T47D (cell line): ENCODE measurements around the gene AKIRIN1.
"Not testable (repeated sequence)": the region's sequence is repeated elsewhere in the genome, so short reads cannot be mapped to it uniquely, and the experiment has no call there.

Experiments used
- DNase-seq, 2 experiments: peaks; one replicate each; pipeline versions ENCODE4 v3.0.0 to v3.0.0-alpha.2; 2011 to 2012; ENCODE audit warnings: low read depth in 1 of 2, low spot score in 1 of 2
- JUND ChIP-seq: IDR thresholded peaks from 2 replicates; pipeline ENCODE4 v1.6.1; 2012; ENCODE audit warnings: low read depth
- in situ Hi-C: cut with HindIII; loops from 2 replicates; pipeline ENCODE4 v1.10.0; 2016; ENCODE audit warnings: low sequenced_read_pairs, low pct_unique_long_range_greater_than_20kb

AKIRIN1 gene

GRCh38 chr1:39044762-39045161 is 53.7 kb downstream of the AKIRIN1 start:
- in situ Hi-C loops: no loop called here
- no peak for DNase-seq
- TF ChIP-seq JUND: no peak

- no peak for DNase-seq
- no peak for TF ChIP-seq JUND
- in situ Hi-C loops: no loop called here
These were observed 54.2 kb downstream of the AKIRIN1 start for GRCh38 chr1:39045231-39045630.

GRCh38 chr1:39046613-39047210 is 55.6 kb downstream of the AKIRIN1 start:
- TF ChIP-seq JUND: no peak
- no peak for DNase-seq
- in situ Hi-C loops: no loop called here

- TF ChIP-seq JUND: no peak
- in situ Hi-C loops: no loop called here
- DNase-seq: no peak
These were observed 56.5 kb downstream of the AKIRIN1 start for GRCh38 chr1:39047374-39048229.

GRCh38 chr1:39048745-39049370 is 57.8 kb downstream of the AKIRIN1 start:
- no peak for DNase-seq
- no peak for TF ChIP-seq JUND
- in situ Hi-C loops: no loop called here

GRCh38 chr1:39050001-39050400 is 58.9 kb downstream of the AKIRIN1 start:
- in situ Hi-C loops: no loop called here
- no peak for TF ChIP-seq JUND
- DNase-seq: no peak

- in situ Hi-C loops, DNase-seq: not testable (repeated sequence)
These were observed 60.2 kb downstream of the AKIRIN1 start for GRCh38 chr1:39051193-39051850.

GRCh38 chr1:39051956-39052355 is 60.9 kb downstream of the AKIRIN1 start:
- no peak for TF ChIP-seq JUND
- no peak for DNase-seq

GRCh38 chr1:39055213-39055710 is 64.2 kb downstream of the AKIRIN1 start:
- DNase-seq, in situ Hi-C loops: not testable (repeated sequence)

More at GRCh38 chr1:39051956-39052355, 60.9 kb downstream of the AKIRIN1 start:
- in situ Hi-C loops: no loop called here
